Loucy (cell line): ENCODE measurements around the gene IGSF11.

Source experiments
- H2AFZ ChIP-seq: fragments of 200-600 bp; sonication (generic); 2 replicates; pipeline ENCODE4 v1.6.0; 2016; ENCODE audit warnings: antibody characterized with exemption, mild to moderate bottlenecking, low read length, moderate library complexity
- H3F3A ChIP-seq: fragments of 200-600 bp; 2 replicates; pipeline ENCODE4 v1.6.0; 2016; ENCODE audit warnings: antibody characterized with exemption, low read depth, mild to moderate bottlenecking
- H3K27me3 ChIP-seq: fragments of 200-600 bp; sonication (generic); 2 replicates; pipeline ENCODE4 v1.6.1; 2014; ENCODE audit warnings: low read length, mild to moderate bottlenecking; ENCODE audit not compliant: insufficient read depth, poor library complexity, severe bottlenecking
- H3K36me3 ChIP-seq: fragments of 200-600 bp; sonication (generic); 2 replicates; pipeline ENCODE4 v1.6.1; 2016; ENCODE audit warnings: low read length; ENCODE audit not compliant: insufficient read depth
- H3K4me1 ChIP-seq: fragments of 200-600 bp; sonication (generic); 2 replicates; pipeline ENCODE4 v1.5.1; 2014; ENCODE audit warnings: low read length, mild to moderate bottlenecking; ENCODE audit not compliant: insufficient read depth, poor library complexity, severe bottlenecking
- H3K4me2 ChIP-seq: fragments of 200-600 bp; sonication (generic); 2 replicates; pipeline ENCODE4 v1.6.0; 2014; ENCODE audit warnings: antibody characterized with exemption, low read length, low read depth, mild to moderate bottlenecking; ENCODE audit not compliant: poor library complexity, severe bottlenecking
- H3K4me3 ChIP-seq: fragments of 200-600 bp; sonication (generic); 2 replicates; pipeline ENCODE4 v1.5.1; 2014; ENCODE audit warnings: low read length, mild to moderate bottlenecking, mixed read lengths; ENCODE audit not compliant: poor library complexity, severe bottlenecking
- H3K79me2 ChIP-seq: fragments of 200-600 bp; sonication (generic); 2 replicates; pipeline ENCODE4 v1.6.1; 2014; ENCODE audit warnings: low read length; ENCODE audit not compliant: insufficient read depth
- H3K9ac ChIP-seq: fragments of 200-600 bp; sonication (generic); 2 replicates; pipeline ENCODE4 v1.6.0; 2014; ENCODE audit warnings: mild to moderate bottlenecking, low read depth, low read length, moderate library complexity; ENCODE audit not compliant: poor library complexity, severe bottlenecking
- H3K9me2 ChIP-seq: fragments of 200-600 bp; sonication (generic); replicated peaks from 2 replicates; pipeline ENCODE4 v1.6.1; 2016; ENCODE audit warnings: low read depth, low read length, mixed read lengths
- H3K9me3 ChIP-seq: fragments of 200-600 bp; sonication (generic); 2 replicates; pipeline ENCODE4 v1.6.1; 2014; ENCODE audit warnings: mild to moderate bottlenecking, antibody characterized with exemption, low read length, low read depth; ENCODE audit not compliant: insufficient read depth
- H4K20me1 ChIP-seq: fragments of 200-600 bp; sonication (generic); 2 replicates; pipeline ENCODE4 v1.6.0; 2014; ENCODE audit warnings: antibody characterized with exemption, low read length, mild to moderate bottlenecking; ENCODE audit not compliant: insufficient read depth, poor library complexity, severe bottlenecking
- CTCF ChIP-seq: fragments of 200-600 bp; sonication (generic); conservative IDR thresholded peaks from 2 replicates; pipeline ENCODE4 v1.5.1; 2014; ENCODE audit warnings: mild to moderate bottlenecking, antibody characterized with exemption, low read length
- EZH2phosphoT487 ChIP-seq: fragments of 200-600 bp; IDR thresholded peaks from 2 replicates; pipeline ENCODE4 v1.6.1; 2018; ENCODE audit warnings: antibody characterized with exemption, mild to moderate bottlenecking, moderate library complexity, borderline replicate concordance

The IGSF11 gene

DNA sequence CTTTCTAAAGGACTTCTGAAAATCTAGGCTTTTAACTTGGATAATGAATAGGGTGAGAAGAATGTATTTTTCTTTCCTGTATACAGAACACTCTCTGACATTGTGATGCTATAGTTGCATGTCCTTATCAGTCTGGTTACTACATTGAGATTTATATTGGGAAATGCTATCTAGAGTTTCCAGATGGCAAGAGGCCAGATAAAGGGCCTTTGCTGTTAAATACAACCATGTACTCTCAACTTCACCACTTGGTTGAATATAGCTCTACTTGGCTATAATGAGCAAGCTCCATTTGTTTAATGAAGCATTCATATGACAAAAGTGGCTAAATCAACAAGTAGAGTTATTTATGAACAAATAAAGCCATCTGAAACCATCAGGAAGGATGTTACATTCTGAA is 91.0 kb downstream of the IGSF11 start:
- H3K4me1 ChIP-seq: no peaks in the 10 kb centered on the region
- H2AFZ ChIP-seq: no peak overlapping the region
- no peaks in the 10 kb centered on the region for H3K79me2 ChIP-seq
- H3K27me3 ChIP-seq: no peaks in the 10 kb centered on the region
- no peak overlapping the region for H3K4me3 ChIP-seq
- no peaks in the 10 kb centered on the region for H4K20me1 ChIP-seq
- H3K4me2 ChIP-seq: no peak overlapping the region
- no peaks in the 10 kb centered on the region for H3K9me3 ChIP-seq
- no peak for TF ChIP-seq EZH2phosphoT487
- no peak for TF ChIP-seq CTCF
- no peaks in the 10 kb centered on the region for H3K9me2 ChIP-seq
- H3K9ac ChIP-seq: no peak overlapping the region
- H3F3A ChIP-seq: no peaks in the 10 kb centered on the region
- no peaks in the 10 kb centered on the region for H3K36me3 ChIP-seq

DNA sequence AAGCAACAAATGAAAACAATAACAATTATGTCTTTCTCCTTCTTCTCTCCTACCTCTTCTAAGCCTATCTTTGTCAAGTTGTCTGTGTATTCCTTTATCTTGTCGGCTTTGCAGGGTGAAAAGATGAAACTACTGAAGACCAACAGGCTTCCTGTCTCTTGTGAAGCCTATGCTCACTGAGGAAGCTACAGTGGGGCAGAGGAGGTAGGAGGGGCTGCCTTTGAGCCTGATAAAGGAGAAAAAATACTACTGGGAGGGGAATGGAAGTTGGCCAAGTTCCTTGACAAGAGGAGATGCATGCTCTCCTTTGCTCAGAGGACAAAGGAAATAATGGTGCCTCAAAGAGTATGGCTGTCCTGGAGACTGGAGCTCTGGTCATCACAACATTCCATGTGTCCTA is 92.0 kb downstream of the IGSF11 start:
- Histone ChIP-seq H4K20me1 (no peaks in the 10 kb centered on the region), H3K36me3 (no peaks in the 10 kb centered on the region), H3F3A (no peaks in the 10 kb centered on the region), H3K4me3 (no peak overlapping the region), H3K9me3 (no peaks in the 10 kb centered on the region), H2AFZ (no peak overlapping the region), H3K4me1 (no peaks in the 10 kb centered on the region), H3K27me3 (no peaks in the 10 kb centered on the region), H3K9ac (no peak overlapping the region), H3K79me2 (no peaks in the 10 kb centered on the region), H3K9me2 (no peaks in the 10 kb centered on the region), H3K4me2 (no peak overlapping the region)
- TF ChIP-seq EZH2phosphoT487 (no peak), CTCF (no peak)

DNA sequence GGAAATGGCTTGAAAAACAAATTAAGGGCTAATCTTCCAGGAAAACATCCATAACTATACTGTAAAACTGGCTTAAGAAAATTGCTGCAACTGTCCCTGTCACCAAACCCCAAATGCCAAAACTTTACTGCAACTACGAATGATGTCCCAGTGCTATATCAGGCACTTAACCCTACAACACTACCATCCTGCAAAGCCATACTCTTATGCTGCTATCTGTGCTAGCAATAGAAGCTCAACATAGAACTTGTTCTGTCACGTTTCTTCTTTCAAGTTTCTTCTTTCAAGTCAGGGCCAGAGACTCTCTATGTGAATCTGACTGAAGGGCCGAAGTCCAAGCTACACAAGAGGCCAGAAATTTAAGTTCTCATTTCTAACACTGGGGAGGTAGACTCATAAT is 92.5 kb downstream of the IGSF11 start:
- TF ChIP-seq EZH2phosphoT487 (no peak), CTCF (no peak)
- Histone ChIP-seq H3K79me2 (no peaks in the 10 kb centered on the region), H3K36me3 (no peaks in the 10 kb centered on the region), H3K4me2 (no peak overlapping the region), H4K20me1 (no peaks in the 10 kb centered on the region), H3K27me3 (no peaks in the 10 kb centered on the region), H3K4me1 (no peaks in the 10 kb centered on the region), H2AFZ (no peak overlapping the region), H3K4me3 (no peak overlapping the region), H3F3A (no peaks in the 10 kb centered on the region), H3K9me2 (no peaks in the 10 kb centered on the region), H3K9ac (no peak overlapping the region), H3K9me3 (no peaks in the 10 kb centered on the region)
